ENCODE measurements around the gene TMED8. TPM values are rescaled to one million over a fixed set of nuclear protein-coding genes. Genes with fewer than 3 reads are reported as not detected.

The TMED8 gene, protein sequence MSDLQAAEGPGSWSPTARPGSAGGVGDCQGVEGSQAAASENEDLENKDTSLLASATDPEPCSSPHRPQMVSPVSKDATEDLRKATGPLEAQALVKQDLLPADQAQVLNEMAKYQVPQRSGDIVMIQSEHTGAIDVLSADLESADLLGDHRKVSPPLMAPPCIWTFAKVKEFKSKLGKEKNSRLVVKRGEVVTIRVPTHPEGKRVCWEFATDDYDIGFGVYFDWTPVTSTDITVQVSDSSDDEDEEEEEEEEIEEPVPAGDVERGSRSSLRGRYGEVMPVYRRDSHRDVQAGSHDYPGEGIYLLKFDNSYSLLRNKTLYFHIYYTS
- 4.8 to 7.1 TPM (median 6.7 TPM) in 5 replicates for total RNA-seq (2022; extraction: Qiagen RNA extraction)

GRCh38 chr14:77376771-77377501, at the start of gene TMED8, which contains the start of gene SAMD15:
TMED8 (minus strand) TSS chr14:77377094; CDS start chr14:77377053, 41 bp downstream.
SAMD15 (plus strand) TSS chr14:77377379; CDS start chr14:77377419, 40 bp downstream.

GRCh38 chr14:77423423-77423822, 46.5 kb upstream of the TMED8 start, which contains the start of gene NOXRED1:
NOXRED1 (minus strand) TSS chr14:77423523; CDS start chr14:77422889, 634 bp downstream.

GRCh38 chr14:77320238-77320935, 56.5 kb downstream of the TMED8 start, which contains the start of gene POMT2:
POMT2 (minus strand) TSS chr14:77320883; CDS start chr14:77320681, 202 bp downstream.

Other genes with a start within 250 kb of the TMED8 start
- 0.18 to 0.33 TPM (median 0.21 TPM) in 5 replicates for gene ZDHHC22, start 235.3 kb downstream of the TMED8 start, total RNA-seq (2022; extraction: Qiagen RNA extraction)
- 2.6 to 4.5 TPM (median 3.6 TPM) in 5 replicates for gene TMEM63C, start 195.3 kb downstream of the TMED8 start, total RNA-seq (2022; extraction: Qiagen RNA extraction)
- not detected in 5 replicates for gene NGB, start 105.9 kb downstream of the TMED8 start, total RNA-seq (2022; extraction: Qiagen RNA extraction)
- gene POMT2, start 56.2 kb downstream of the TMED8 start, total RNA-seq (2022; extraction: Qiagen RNA extraction) = 25.6 to 31.7 TPM (median 28.0 TPM) in 5 replicates
- gene GSTZ1, start 56.1 kb downstream of the TMED8 start, total RNA-seq (2022; extraction: Qiagen RNA extraction) = 33.1 to 35.0 TPM (median 34.5 TPM) in 5 replicates
- 1.6 to 2.5 TPM (median 1.9 TPM) in 5 replicates for gene SAMD15, start 285 bp upstream of the TMED8 start, total RNA-seq (2022; extraction: Qiagen RNA extraction)
- gene NOXRED1, start 46.4 kb upstream of the TMED8 start, total RNA-seq (2022; extraction: Qiagen RNA extraction) = 0.13 TPM in 1 of 5 replicates, not detected in the others
- gene VIPAS39, start 80.5 kb upstream of the TMED8 start, total RNA-seq (2022; extraction: Qiagen RNA extraction) = 12.5 to 13.0 TPM (median 12.8 TPM) in 5 replicates
- gene AHSA1, start 81.0 kb upstream of the TMED8 start, total RNA-seq (2022; extraction: Qiagen RNA extraction) = 209 to 283 TPM (median 230 TPM) in 5 replicates
- gene ISM2, start 121.7 kb upstream of the TMED8 start, total RNA-seq (2022; extraction: Qiagen RNA extraction) = 0.29 to 0.64 TPM (median 0.35 TPM) in 5 replicates
- gene SPTLC2, start 239.5 kb upstream of the TMED8 start, total RNA-seq (2022; extraction: Qiagen RNA extraction) = 29.7 to 38.5 TPM (median 34.5 TPM) in 5 replicates